ENCODE data around the gene CORO1C.

Gene CORO1C

DNA sequence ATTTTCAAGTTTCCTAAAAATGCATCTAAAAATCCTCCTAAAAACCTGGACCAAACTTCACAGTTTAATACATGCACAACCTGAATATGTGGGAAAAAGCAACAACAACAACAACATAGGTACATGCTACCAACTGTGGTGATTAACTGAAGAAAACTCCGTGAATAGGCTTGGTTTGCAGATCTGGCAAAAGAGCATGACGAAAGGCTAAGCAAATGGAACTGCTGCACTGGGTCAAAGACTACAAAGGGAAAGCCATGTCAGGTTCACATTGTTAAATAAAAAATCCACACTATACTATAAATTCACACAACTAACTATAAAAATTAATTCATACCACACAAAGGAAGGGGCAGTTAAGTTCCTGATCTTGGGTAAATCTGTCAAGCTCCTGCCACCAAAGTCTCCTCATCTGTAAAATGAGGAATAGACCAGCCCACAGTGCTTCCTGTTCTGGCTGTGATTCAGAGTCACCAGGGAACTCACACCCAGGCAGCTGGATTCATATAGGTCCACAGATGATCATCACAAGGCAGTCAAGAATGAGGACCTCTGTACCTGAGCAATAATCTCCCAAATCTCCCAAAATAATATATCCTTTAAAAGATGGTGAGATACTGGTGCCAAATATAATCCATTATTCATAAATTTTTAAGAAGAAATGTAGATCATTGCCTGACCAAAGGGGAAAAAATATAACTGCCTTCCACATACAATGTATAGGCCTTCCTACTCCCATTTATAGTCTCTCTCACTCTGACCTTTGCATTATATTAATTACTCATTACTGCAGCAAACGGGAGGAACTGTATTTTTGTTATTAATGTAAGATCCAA is 7.0 kb downstream of the CORO1C start:
- no peak for DNase-seq

GRCh38 chr12:108722992-108723766 is 8.1 kb downstream of the CORO1C start:
- DNase-seq = no peak

- DNase-seq = no peak
Measured at GRCh38 chr12:108722463-108722862, 8.9 kb downstream of the CORO1C start.

DNA sequence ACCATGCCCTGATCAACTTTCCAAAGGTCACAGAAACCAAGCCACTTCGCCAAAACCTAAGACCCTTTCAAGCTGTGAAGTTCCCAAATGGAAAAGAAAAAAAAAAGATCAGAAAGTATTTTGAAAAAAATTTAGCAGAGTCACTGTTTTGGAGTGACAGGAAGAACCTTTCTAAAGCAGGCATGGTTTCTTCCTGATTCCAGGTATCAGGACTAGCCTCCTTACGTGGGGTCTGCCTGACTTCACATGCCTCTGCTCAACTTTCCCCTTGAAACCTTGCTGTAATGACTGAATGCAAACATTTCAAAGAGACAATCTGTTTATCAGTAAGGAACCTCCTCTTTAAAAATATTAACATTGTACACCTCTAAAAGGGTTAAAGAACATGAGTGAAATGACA is 9.5 kb downstream of the CORO1C start:
- no peak for DNase-seq

DNA sequence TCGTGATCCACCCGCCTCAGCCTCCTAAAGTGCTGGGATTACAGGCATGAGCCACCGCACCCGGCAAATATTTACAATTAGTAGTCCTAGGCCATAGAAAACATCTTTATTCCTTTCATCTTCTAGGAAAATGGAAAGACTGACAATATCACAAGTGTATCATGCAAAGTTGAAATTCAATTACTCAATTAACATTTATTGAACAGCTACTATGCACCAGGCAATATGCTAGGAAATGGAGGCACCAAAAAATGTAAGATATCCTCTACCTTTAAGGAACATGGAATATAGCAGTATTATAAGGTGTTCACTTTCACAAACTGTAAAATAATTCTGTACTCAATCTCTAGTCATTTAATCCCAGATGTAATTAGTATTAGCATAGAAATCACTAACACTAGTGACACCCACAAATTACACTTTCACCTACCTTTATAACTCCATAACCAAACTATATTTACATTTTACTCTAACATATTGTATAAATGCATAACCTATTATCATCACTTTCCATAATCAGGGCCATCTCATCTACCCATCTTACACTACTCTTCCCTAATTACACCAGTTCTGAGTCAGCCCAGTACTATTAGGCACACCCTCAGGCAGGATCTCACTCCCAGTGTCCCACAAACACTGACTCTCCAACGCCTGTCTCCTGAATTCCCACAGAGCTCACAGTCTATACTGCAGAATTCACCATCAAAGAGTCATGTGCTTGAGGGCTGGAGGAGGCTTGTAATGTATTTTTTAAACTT is 10.4 kb downstream of the CORO1C start:
- DNase-seq = no peak

- no peak for DNase-seq
Measured at GRCh38 chr12:108717243-108717642, 14.1 kb downstream of the CORO1C start.

- no peak for DNase-seq
Measured at GRCh38 chr12:108714866-108715265, 16.5 kb downstream of the CORO1C start.

DNA sequence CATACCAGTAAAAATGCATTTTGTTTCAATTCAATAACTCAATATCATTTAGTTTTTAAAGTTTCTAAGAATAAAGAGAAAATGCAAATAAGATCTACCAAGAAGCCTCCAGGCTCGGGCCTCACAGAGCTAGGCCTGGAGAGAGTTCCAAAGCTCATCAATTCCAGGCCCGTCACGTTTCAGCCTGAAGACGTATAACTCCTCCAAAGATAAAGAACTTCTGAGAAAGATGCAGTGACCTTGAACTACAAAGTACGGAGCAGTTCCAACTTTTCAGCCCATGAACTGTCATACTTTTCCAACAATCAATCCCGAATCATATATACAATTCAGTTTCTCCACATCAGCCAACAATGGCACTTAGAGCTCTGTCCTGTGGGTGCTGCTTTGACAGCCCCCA is 17.8 kb downstream of the CORO1C start:
- DNase-seq = no peak

GRCh38 chr12:108712925-108713203 is 18.5 kb downstream of the CORO1C start:
- DNase-seq = no peak

GRCh38 chr12:108712165-108712924 is 19.0 kb downstream of the CORO1C start:
- DNase-seq = no peak

DNA sequence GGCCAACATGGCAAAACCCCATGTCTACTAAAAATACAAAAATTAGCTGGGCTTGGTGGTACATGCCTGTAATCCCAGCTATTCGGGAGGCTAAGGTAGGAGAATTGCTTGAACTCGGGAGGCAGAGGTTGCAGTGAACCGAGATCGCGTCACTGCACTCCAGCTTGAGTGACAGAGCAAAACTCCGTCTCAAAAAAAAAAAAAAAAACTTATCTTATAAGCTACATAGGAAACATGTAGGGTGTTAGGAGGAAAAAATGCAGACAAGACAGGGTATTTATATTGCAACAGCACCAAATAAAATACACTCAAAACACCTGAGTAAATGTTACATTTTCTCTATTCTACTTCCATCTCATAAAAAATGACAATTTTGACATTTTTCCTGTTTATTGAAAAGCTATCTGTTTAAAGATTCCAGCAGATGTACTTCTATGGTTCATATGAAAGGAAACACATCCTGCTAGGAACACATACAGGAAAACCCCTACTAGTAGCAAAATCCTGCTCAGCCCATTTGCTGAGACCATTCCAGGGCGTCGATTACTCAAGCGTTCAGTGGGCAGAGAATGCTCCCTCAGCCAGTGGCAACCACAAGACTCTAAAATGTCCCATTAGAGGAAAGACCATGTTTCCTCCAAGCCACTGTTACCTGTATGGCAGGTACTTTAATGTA is 19.7 kb downstream of the CORO1C start:
- no peak for DNase-seq

GRCh38 chr12:108709697-108710096 is 21.6 kb downstream of the CORO1C start:
- DNase-seq = no peak

- DNase-seq = no peak
Measured at GRCh38 chr12:108704527-108704926, 26.8 kb downstream of the CORO1C start.

- DNase-seq = peak; percentile 35
Measured at GRCh38 chr12:108702595-108703320, 28.6 kb downstream of the CORO1C start.

- DNase-seq = no peak
Measured at GRCh38 chr12:108701779-108702441, 29.4 kb downstream of the CORO1C start.

DNA sequence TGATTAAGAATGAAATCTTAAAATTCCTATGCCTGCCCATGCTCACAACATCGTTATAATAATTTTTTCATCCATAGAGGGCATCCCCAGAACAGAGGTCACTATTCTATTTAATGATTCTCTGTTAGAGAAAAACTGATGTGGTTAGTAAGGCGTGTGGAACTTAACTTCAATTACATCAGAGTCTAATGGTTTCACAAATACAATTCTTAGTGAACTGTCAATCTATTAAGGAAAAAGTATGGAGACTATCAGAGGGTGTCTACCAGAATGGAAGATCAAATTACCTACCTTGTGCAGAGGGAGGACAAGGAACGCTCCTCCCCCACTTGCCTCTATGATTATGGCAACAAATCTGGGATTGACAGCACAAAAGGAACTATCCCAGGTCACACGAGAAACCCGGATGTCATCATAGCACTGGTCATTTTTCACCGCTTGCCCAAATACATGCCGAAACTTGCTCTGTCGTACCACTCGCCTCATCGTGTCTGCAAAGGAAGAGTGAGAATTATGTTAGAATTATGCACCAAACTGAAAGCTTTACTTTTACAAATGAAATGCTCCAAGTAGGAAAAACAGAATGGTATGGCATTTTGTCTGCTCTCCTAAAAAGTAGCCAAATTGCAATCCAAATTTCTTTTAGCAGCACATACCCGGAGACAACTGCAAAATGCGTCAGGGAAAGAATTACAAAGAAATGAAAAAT is 30.3 kb downstream of the CORO1C start:
- no peak for DNase-seq

DNA sequence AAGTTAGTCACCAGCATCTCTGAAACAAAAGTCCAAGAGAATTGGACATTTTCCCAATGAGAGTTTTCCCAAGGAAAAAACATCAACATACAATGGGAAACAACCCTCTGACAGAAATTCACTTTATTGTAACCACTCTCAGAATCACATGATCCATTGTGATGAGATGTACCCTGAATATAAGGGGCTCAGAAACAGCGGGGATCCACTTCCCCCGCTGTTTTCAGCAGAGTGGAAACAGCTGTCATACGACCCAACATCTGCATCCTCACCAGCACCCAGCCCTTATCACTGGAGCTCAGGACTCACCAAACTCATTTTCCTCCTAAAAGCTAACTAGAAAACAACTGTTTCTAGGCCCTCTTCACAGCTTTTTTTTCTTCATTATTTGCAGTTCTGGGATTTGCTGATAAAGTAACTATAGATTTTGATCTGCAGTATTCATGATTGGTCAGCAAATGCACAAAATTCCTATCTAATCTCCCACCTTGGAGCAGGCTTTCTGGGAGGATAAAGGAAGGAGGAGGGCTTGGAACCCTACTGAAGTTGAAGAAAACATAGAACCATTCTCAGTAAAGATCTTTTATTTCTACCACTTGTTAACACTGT is 31.3 kb downstream of the CORO1C start:
- DNase-seq = no peak

DNA sequence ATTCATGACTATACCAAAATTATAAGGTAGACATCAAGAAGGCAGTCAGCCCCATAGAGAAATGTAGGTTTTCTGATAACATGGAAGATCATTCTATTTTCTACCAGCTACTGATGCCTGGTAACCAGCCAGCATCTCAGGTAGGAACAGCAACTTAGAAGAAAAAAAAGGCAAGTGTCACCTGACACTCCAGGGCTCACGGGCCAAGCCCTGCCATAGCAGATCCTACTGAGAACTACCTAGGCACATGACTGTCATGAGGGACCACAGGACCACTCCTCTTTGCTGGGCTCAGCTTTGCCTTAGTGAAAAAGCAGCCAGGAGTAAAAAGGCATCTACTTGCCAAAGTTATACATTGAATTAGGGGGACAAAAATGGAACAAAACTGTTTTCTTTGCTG is 33.4 kb downstream of the CORO1C start:
- no peak for DNase-seq

GRCh38 chr12:108696996-108697290 is 34.4 kb downstream of the CORO1C start:
- no peak for DNase-seq

Data from NCI-H1092 treated with DMSO at 0.1 percent for 48 hours (cell line).